HUDEP-2 (cell line): ENCODE measurements around the gene PTGER4.
"Not testable (repeated sequence)": the region's sequence is repeated elsewhere in the genome, so short reads cannot be mapped to it uniquely, and the experiment has no call there.

Experiments
- DNase-seq, 76 experiments: peaks; one replicate each; lab custom pipeline; 2025; ENCODE audit not compliant: unreplicated experiment in 76 of 76; lab: John Stamatoyannopoulos, UW

The PTGER4 gene

GRCh38 chr5:40679913-40680681 is at the start of gene PTGER4:
Gene PTGER4 (plus strand): TSS chr5:40679915. CDS start chr5:40680994, 1,079 bp downstream.
- DNase-seq, result no peak

- no peak for DNase-seq
These were observed 49.6 kb upstream of the PTGER4 start for GRCh38 chr5:40630126-40630525.

GRCh38 chr5:40631236-40631635 is 48.5 kb upstream of the PTGER4 start:
- DNase-seq, result no peak

- no peak for DNase-seq
These were observed 45.6 kb upstream of the PTGER4 start for GRCh38 chr5:40634154-40634553.

GRCh38 chr5:40634593-40634992 is 45.1 kb upstream of the PTGER4 start:
- DNase-seq, result no peak

GRCh38 chr5:40639531-40639930 is 40.2 kb upstream of the PTGER4 start:
- DNase-seq, result not testable (repeated sequence)

GRCh38 chr5:40646266-40646665 is 33.4 kb upstream of the PTGER4 start:
- no peak for DNase-seq

- no peak for DNase-seq
These were observed 31.6 kb upstream of the PTGER4 start for GRCh38 chr5:40648150-40648549.

GRCh38 chr5:40649463-40650030 is 30.2 kb upstream of the PTGER4 start:
- no peak for DNase-seq

DNA sequence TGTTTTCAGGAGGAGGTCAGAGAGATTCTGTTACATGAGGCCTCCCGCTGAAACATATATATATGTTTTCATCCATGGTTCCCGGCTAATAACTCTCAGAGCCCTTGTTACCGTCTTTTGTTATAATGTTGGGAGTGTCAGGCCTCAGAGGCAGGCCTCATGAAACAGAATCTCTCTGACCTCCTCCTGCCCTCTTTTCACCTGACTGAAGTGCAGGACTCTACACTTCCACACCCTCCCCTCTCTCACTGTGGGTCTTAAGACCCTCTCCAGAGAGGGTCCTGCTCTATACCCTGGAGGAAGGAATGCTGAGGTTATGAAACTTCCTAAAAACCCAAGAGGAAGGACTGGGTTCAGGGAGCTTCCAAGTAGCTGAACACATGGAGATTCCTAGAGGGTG is 28.5 kb upstream of the PTGER4 start:
- DNase-seq, result no peak

GRCh38 chr5:40652441-40653220 is 27.1 kb upstream of the PTGER4 start:
- no peak for DNase-seq

DNA sequence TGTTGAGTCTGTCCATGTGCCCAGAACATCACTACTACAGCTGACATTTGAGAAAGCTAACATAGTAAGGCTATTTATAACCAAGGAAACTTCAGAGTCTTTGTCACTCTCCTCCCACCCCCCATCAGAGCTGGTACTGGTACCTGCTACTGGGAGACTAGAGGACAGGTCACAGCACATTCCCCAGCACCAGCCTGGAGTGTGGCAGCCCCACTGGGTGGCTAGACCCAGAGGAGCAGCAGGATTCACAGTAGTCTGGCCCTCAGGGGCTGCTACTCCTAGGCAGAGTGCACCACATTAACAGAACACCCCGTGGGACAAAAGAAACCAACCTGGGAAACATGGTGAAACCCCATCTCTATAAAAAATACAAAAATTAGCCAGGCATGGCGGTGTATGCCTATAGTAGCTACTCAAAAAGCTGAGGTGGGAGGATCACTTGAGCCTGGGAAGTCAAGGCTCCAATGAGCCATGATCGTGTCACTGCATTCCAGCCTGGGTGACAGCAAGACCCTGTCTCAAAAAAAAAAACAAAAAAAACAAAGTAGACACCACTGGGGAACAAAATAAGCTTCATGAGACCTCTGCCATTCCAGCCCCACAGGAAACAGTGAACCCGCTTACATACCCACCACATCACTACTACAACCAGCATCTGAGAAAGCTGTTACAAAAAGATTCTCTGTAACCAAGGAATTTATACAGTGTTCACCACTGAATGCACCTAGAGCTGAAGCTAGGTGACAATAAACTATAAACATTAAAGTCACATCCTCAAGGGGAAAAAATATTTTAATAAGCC is 26.3 kb upstream of the PTGER4 start:
- DNase-seq, result no peak

- DNase-seq, result no peak
These were observed 25.2 kb upstream of the PTGER4 start for GRCh38 chr5:40654377-40654991.

DNA sequence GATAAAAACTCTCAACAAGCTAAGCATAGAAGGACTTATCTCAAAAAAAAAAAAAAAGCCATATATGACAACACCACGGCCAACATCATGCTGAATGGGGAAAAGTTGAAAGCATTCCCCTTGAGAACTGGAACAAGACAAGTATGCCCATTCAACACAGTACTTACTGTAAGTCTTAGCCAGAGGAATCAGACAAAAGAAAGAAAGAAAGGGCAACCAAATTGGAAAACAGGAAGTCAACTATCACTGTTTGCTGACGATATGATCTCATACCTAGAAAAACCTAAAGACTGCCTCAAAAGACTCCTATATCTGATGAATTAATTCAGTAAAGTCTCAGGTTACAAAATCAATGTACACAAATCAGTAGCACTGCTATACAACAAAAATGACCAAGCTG is 24.6 kb upstream of the PTGER4 start:
- no peak for DNase-seq

GRCh38 chr5:40656091-40656490 is 23.6 kb upstream of the PTGER4 start:
- DNase-seq, result not testable (repeated sequence)

DNA sequence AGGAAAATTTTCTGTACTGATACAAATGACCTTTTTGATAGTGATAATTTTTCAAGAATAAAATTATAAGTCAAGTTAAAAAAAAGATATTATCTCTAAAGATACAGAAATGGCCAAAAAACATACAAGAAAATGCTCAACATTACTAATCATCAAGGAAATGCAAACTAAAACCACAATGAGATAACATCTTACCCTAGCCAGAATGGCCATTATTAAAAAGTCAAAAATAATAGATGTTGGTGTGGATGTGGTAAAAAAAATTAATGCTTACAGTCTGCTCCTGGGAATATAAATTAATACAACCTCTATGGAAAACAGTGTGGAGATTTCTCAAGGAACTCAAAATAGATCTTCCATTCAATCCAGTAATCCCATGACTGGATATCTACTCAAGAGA is 22.9 kb upstream of the PTGER4 start:
- DNase-seq, result no peak

DNA sequence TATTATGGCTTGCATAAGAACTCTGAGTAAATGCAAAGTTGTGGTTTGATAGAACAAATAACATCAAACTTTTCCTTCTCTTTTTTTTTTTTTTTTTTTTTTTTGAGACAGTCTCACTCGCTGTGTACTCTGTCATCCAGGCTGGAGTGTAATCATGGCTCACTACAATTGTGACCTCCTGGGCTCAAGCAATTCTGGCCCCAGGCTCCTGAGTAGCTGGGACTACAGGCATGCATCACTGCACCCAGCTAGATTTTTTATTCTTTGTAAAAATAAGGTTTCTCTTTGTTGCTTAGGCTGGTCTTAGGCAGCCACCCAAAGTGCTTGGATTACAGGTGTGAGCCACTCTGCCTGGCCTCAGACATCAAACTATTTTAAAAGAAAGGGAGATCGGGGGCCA is 19.0 kb upstream of the PTGER4 start:
- DNase-seq, result no peak

GRCh38 chr5:40665635-40666298 is 13.9 kb upstream of the PTGER4 start:
- no peak for DNase-seq

DNA sequence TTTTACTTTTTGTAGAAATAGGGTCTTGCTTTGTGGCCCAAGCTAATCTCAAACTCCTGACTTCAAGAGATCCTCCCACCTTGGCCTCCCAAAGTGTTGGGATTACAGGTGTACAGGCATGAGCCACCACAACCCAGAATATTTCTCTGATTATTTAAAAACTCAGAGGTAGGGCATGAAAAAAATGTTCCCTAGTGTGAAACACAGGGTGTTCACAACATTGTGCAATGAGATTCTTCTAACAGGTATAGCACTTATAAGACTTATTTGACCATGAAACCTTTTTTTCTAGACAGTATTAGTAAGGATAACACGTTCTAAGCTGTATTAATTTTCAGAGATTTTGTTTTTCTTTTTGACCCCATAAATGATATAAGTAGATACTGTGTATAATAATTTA is 13.1 kb upstream of the PTGER4 start:
- no peak for DNase-seq

DNA sequence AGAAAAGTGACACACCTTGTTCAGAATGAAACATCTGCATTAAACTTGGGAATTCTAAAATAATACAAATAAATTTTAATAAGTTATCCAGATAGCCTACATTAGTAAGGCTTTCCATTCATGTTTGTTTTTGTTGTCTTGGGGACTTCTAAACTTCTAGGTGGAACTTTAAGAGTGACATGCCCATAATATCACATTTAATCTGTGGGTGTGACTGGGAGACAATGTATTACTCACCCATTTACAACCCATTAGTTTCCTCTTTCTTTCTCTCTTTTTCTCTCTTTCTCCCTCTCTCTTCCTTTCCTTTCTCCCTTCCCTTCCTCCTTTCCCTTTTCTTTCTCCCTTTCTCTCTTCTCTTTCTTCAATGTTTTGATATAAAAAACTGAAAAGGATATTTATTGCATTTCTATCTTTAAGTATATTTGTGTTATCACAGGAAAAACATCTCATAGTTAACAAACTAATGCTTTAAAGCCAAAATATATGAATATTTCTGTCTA is 12.5 kb upstream of the PTGER4 start:
- no peak for DNase-seq
